Testis (tissue), 3 donors: ENCODE results near the gene DNASE1L1. TPM values are rescaled to one million over a fixed set of nuclear protein-coding genes. Genes with fewer than 3 reads are reported as not detected.

ENCODE experiments used
- DNase-seq: peaks from one replicate; pipeline ENCODE4 v3.0.0-alpha.2; 2019
- H3K27ac ChIP-seq, 2 donors: fragments of 200-600 bp; sonication (generic); one replicate each; pipeline ENCODE4 v1.5.1; 2019
- H3K27me3 ChIP-seq: fragments of 200-600 bp; sonication (generic); one replicate; pipeline ENCODE4 v1.5.1; 2019
- H3K36me3 ChIP-seq: fragments of 200-600 bp; sonication (generic); one replicate; pipeline ENCODE4 v1.5.1; 2017; ENCODE audit warnings: low read depth; ENCODE audit errors: missing control alignments
- H3K4me1 ChIP-seq: fragments of 200-600 bp; sonication (generic); one replicate; pipeline ENCODE4 v1.5.1; 2019
- H3K4me3 ChIP-seq, 2 donors: fragments of 200-600 bp; sonication (generic); one replicate each; pipeline ENCODE4 v1.5.1; 2017 to 2019
- H3K9me3 ChIP-seq: fragments of 200-600 bp; sonication (generic); one replicate; pipeline ENCODE4 v1.5.1; 2017
- POLR2A ChIP-seq: fragments of 450-650 bp; IDR thresholded peaks from one replicate; pipeline ENCODE4 v1.6.1; 2017; ENCODE audit warnings: antibody characterized with exemption, mild to moderate bottlenecking, moderate library complexity
- WGBS, 2 donors: methylation state at CpG; one replicate each; pipeline ENCODE4 v1.1.5; 2018; 5-methylcytosine and 5-hydroxymethylcytosine counted together
- intact Hi-C: fragments of 100-400 bp; cut with DNase I; formaldehyde crosslinking; loops from one replicate; pipeline ENCODE4 v1.15.1; 2023; ENCODE audit warnings: low total_unique reads
- microRNA-seq, 2 donors: library from miRNA; unstranded; fragments of <30 nt; microRNA quantifications; one replicate each; pipeline ENCODE4, GENCODE V29; 2016; ENCODE audit warnings: borderline number of aligned reads in 2 of 2, borderline replicate concordance in 1 of 2
- polyA plus RNA-seq: library from polyadenylated mRNA; stranded (reverse); fragments of 350-450 nt; fragmentation: Illumina TruSeq; extraction: RNeasy Lipid Tissue Mini Kit (QIAGEN cat#74804); gene quantifications from one replicate; pipeline ENCODE4 v1.2.3, GENCODE V29; 2014; ENCODE audit warnings: low read depth, low replicate concordance; ENCODE audit not compliant: insufficient read depth
- small RNA-seq, 2 donors: library from RNA; depleted of rRNA; stranded (forward); fragments of <200 nt; gene quantifications; one replicate each; pipeline ENCODE3, GENCODE V24; 2016
- total RNA-seq, 2 donors: library from RNA; depleted of rRNA; stranded (reverse); fragments of >200 nt; gene quantifications; one replicate each; pipeline ENCODE4 v1.2.3, GENCODE V29; 2016
- TF ChIP-seq, protein P1 (sequence below), 3 experiments: fragments of 450-650 bp in 2 of 3; fragments of 200-600 bp in 1 of 3; sonication (generic) in 1 of 3; IDR thresholded peaks; one replicate each; pipeline ENCODE4 v1.5.1; 2016 to 2019; ENCODE audit warnings: antibody characterized with exemption in 3 of 3, mild to moderate bottlenecking in 2 of 3, moderate library complexity in 1 of 3

Gene DNASE1L1
- total and polyA plus RNA-seq, 3 donors from 2014 or later = 18.5 to 42.2 (median 36.5) TPM

DNA sequence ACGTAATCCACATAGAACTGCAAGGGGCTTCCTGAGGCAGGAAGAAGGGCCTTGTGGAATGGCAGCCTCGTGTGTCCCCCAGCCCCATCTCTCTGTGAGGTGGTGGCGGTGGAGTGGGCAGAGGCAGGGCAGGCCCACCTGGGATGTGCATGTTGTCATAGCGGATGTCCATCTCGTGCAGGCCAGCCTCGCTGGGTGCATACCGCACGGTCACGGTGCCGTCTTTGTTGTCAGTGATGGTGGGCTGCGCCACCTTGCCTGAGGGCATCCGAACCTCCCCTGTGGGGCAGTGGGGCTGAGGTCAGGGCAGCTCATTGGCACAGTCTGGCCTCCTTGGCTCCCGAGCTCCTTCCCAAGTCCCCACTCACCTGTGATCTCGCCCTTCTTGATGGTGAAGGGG lies 55.0 kb downstream of the DNASE1L1 start:
- Histone ChIP-seq H3K27me3 (no peaks in the 10 kb centered on the region), H3K27ac (no peak overlapping the region), H3K4me3 (no peak overlapping the region), H3K36me3 (no peaks in the 10 kb centered on the region), H3K9me3 (no peaks in the 10 kb centered on the region), H3K4me1 (no peaks in the 10 kb centered on the region)
- TF ChIP-seq, protein P1, sequence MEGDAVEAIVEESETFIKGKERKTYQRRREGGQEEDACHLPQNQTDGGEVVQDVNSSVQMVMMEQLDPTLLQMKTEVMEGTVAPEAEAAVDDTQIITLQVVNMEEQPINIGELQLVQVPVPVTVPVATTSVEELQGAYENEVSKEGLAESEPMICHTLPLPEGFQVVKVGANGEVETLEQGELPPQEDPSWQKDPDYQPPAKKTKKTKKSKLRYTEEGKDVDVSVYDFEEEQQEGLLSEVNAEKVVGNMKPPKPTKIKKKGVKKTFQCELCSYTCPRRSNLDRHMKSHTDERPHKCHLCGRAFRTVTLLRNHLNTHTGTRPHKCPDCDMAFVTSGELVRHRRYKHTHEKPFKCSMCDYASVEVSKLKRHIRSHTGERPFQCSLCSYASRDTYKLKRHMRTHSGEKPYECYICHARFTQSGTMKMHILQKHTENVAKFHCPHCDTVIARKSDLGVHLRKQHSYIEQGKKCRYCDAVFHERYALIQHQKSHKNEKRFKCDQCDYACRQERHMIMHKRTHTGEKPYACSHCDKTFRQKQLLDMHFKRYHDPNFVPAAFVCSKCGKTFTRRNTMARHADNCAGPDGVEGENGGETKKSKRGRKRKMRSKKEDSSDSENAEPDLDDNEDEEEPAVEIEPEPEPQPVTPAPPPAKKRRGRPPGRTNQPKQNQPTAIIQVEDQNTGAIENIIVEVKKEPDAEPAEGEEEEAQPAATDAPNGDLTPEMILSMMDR (IDR thresholded peaks at IDR 0.05) = no peak
- TF ChIP-seq POLR2A = no peak
- intact Hi-C loops = no loop called here
- no peak for DNase-seq
- 93% methylated on average over 12 of the region's 14 CpGs; no CpG with 5 or more reads in 1 of the 2 donors for WGBS, 2 donors

DNA sequence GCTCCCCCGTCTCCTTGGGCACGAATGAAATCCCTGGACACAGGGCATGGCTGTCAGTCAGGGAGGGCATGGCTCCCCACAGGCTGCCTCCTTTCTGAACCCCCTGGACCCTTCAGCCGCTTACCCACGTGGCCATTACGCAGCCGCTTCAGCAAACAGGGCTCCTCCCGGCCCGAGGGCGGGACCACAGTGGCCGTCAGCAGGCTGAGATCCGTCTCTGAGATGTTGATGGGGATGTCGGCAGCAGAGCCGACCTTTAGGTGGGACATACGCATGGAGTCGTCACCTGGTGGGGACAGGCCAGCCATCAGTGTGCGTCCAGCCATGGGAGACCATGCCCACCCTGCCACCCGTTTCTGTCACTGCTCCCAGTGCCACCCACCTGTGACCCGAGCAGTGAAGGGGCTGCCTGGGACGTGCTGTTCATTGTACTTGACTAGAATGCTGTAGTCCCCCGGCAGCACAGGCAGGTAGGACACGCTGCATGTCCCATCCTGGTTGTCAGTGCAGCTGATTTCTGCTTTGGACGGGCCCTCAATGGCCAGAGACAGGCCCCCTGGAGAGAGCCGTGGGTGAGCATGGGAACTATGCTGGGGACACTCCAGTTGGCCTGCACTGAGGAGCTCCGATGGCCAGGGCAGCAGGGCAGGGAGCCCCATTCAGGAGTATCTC lies 55.7 kb downstream of the DNASE1L1 start:
- Histone ChIP-seq H3K4me1 (no peaks in the 10 kb centered on the region), H3K36me3 (no peaks in the 10 kb centered on the region), H3K27ac (no peak overlapping the region), H3K9me3 (no peaks in the 10 kb centered on the region), H3K4me3 (no peak overlapping the region), H3K27me3 (no peaks in the 10 kb centered on the region)
- no peak for DNase-seq
- WGBS, 2 donors = 85% methylated on average over 19 of the region's 24 CpGs; no CpG with 5 or more reads in 1 of the 2 donors
- intact Hi-C loops = no loop called here
- TF ChIP-seq, protein P1 (IDR thresholded peaks at IDR 0.05) = no peak
- no peak for TF ChIP-seq POLR2A

DNA sequence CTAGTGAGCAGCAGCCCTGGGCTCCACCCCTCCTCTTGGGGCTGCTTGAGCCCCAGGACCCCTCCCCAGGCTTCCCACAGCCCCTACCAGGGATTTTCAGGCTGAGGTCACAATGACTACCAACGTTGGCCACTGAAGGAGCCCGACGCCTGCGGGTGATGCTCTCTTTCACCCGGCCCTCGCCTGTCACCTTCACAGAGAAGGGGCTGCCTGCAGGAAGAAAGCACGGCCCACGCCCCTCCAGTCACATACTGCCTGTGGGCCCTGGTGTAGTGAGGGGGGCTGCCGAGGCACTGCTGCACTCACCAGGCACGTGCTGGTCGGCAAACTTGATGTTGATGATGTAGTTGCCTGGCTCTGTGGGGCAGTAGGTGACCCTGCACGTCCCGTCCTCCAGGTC lies 56.6 kb downstream of the DNASE1L1 start:
- no peak for DNase-seq
- H3K27ac ChIP-seq = no peak overlapping the region
- no peaks in the 10 kb centered on the region for H3K9me3 ChIP-seq
- H3K36me3 ChIP-seq = no peaks in the 10 kb centered on the region
- TF ChIP-seq POLR2A = no peak
- TF ChIP-seq, protein P1 (IDR thresholded peaks at IDR 0.05) = no peak
- no peaks in the 10 kb centered on the region for H3K27me3 ChIP-seq
- WGBS, 2 donors = 91% methylated on average over 9 of the region's 13 CpGs; no CpG with 5 or more reads in 1 of the 2 donors
- H3K4me1 ChIP-seq = no peaks in the 10 kb centered on the region
- intact Hi-C loops = no loop called here
- no peak overlapping the region for H3K4me3 ChIP-seq

DNA sequence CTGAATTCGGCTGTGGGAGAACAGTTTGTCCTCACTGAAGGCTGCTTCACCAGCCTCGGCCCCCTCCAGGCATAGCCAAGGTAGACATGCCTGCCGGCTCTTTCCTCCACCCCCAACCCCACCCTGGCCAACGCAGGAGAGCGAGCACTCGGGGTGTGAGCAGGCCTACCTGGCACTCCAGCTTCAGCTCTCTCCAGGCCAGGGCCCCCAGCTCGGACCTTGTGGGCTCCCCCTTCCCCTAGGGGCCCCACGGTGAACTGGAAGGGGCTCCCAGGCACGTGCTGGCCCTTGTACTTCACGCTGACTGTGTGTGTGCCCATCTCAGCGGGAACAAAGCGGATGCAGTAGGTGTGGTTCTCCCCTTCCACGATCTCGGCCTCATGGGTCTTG lies 57.0 kb downstream of the DNASE1L1 start:
- WGBS, 2 donors = 73% methylated on average over 9 of the region's 14 CpGs; no CpG with 5 or more reads in 1 of the 2 donors

More for the DNA sequence above, 57.0 kb downstream of the DNASE1L1 start:
- no peaks in the 10 kb centered on the region for H3K27me3 ChIP-seq
- H3K36me3 ChIP-seq = no peaks in the 10 kb centered on the region
- intact Hi-C loops = no loop called here
- H3K4me3 ChIP-seq = no peak overlapping the region
- DNase-seq = no peak
- no peaks in the 10 kb centered on the region for H3K4me1 ChIP-seq
- no peaks in the 10 kb centered on the region for H3K9me3 ChIP-seq
- no peak for TF ChIP-seq POLR2A
- TF ChIP-seq, protein P1 (IDR thresholded peaks at IDR 0.05) = no peak
- no peak overlapping the region for H3K27ac ChIP-seq

Small RNA genes lying within 50 kb of the gene (microRNA-seq; reads per million reads assigned to microRNA genes)
- gene MIR6858 = 4.2 to 6.2 reads per million in 2 donors

Small RNA genes lying within 50 kb of the gene (small RNA-seq; reads per million reads assigned to genes)
- gene MIR6858 (0 to 0.19 reads per million in 2 donors), gene SNORA70 (0 reads per million in 2 donors)

Other genes with a start within 250 kb of the DNASE1L1 start
- not detected for gene OPN1MW, start 226.7 kb downstream of the DNASE1L1 start, total RNA-seq
- gene OPN1MW, start 226.7 kb downstream of the DNASE1L1 start, polyA plus RNA-seq = not detected
- not detected for gene OPN1MW2, start 189.5 kb downstream of the DNASE1L1 start, total RNA-seq
- gene OPN1MW2, start 189.5 kb downstream of the DNASE1L1 start, polyA plus RNA-seq = not detected
- gene OPN1MW3, start 151.7 kb downstream of the DNASE1L1 start, total RNA-seq = not detected
- gene OPN1MW3, start 151.7 kb downstream of the DNASE1L1 start, polyA plus RNA-seq = not detected
- 1 to 10 TPM; 4.2 to 6.4 TPM for gene TEX28, start 114.1 kb downstream of the DNASE1L1 start, total RNA-seq
- gene TEX28, start 114.1 kb downstream of the DNASE1L1 start, polyA plus RNA-seq = 9.0 TPM
- 100 to 1,000 TPM; 224 to 268 TPM for gene TKTL1, start 113.5 kb downstream of the DNASE1L1 start, total RNA-seq
- 233 TPM for gene TKTL1, start 113.5 kb downstream of the DNASE1L1 start, polyA plus RNA-seq
- 100 to 1,000 TPM; 400 to 532 TPM for gene FLNA, start 34.6 kb downstream of the DNASE1L1 start, total RNA-seq
- gene FLNA, start 34.6 kb downstream of the DNASE1L1 start, polyA plus RNA-seq = 474 TPM
- 10 to 100 TPM; 65.6 to 69.6 TPM for gene EMD, start 30.0 kb downstream of the DNASE1L1 start, total RNA-seq
- 74.2 TPM for gene EMD, start 30.0 kb downstream of the DNASE1L1 start, polyA plus RNA-seq
- gene RPL10, start 10.9 kb downstream of the DNASE1L1 start, total RNA-seq = 1,000 to 10,000 TPM in 1 of 2 donors, 100 to 1,000 TPM in 1; 925 to 1,913 TPM
- gene RPL10, start 10.9 kb downstream of the DNASE1L1 start, polyA plus RNA-seq = 1,423 TPM
- gene TAFAZZIN, start 2.3 kb upstream of the DNASE1L1 start, total RNA-seq = 10 to 100 TPM; 32.1 to 48.7 TPM
- 11.8 TPM for gene TAFAZZIN, start 2.3 kb upstream of the DNASE1L1 start, polyA plus RNA-seq
- 100 to 1,000 TPM in 1 of 2 donors, 10 to 100 TPM in 1; 95.1 to 158 TPM for gene ATP6AP1, start 19.4 kb upstream of the DNASE1L1 start, total RNA-seq
- gene ATP6AP1, start 19.4 kb upstream of the DNASE1L1 start, polyA plus RNA-seq = 119 TPM
- 100 to 1,000 TPM; 158 to 162 TPM for gene GDI1, start 27.9 kb upstream of the DNASE1L1 start, total RNA-seq
- gene GDI1, start 27.9 kb upstream of the DNASE1L1 start, polyA plus RNA-seq = 118 TPM
- gene FAM50A, start 34.9 kb upstream of the DNASE1L1 start, total RNA-seq = 10 to 100 TPM; 38.4 to 38.5 TPM
- 29.6 TPM for gene FAM50A, start 34.9 kb upstream of the DNASE1L1 start, polyA plus RNA-seq
- 10 to 100 TPM; 37.3 to 63.5 TPM for gene PLXNA3, start 49.0 kb upstream of the DNASE1L1 start, total RNA-seq
- 24.7 TPM for gene PLXNA3, start 49.0 kb upstream of the DNASE1L1 start, polyA plus RNA-seq
- gene LAGE3, start 70.0 kb upstream of the DNASE1L1 start, total RNA-seq = 10 to 100 TPM; 29.1 to 30.9 TPM
- gene LAGE3, start 70.0 kb upstream of the DNASE1L1 start, polyA plus RNA-seq = 12.4 TPM
- gene UBL4A, start 77.4 kb upstream of the DNASE1L1 start, total RNA-seq = 10 to 100 TPM; 16.8 to 18.9 TPM
- 13.3 TPM for gene UBL4A, start 77.4 kb upstream of the DNASE1L1 start, polyA plus RNA-seq
- gene SLC10A3, start 81.4 kb upstream of the DNASE1L1 start, total RNA-seq = 10 to 100 TPM; 25.0 to 26.5 TPM
- gene SLC10A3, start 81.4 kb upstream of the DNASE1L1 start, polyA plus RNA-seq = 22.4 TPM
- gene FAM3A, start 107.0 kb upstream of the DNASE1L1 start, total RNA-seq = 10 to 100 TPM; 24.7 to 41.1 TPM
- 24.0 TPM for gene FAM3A, start 107.0 kb upstream of the DNASE1L1 start, polyA plus RNA-seq
- gene G6PD, start 137.6 kb upstream of the DNASE1L1 start, total RNA-seq = 100 to 1,000 TPM; 263 to 419 TPM
- 206 TPM for gene G6PD, start 137.6 kb upstream of the DNASE1L1 start, polyA plus RNA-seq
- gene IKBKG, start 138.4 kb upstream of the DNASE1L1 start, total RNA-seq = 10 to 100 TPM; 28.1 to 38.7 TPM
- 27.9 TPM for gene IKBKG, start 138.4 kb upstream of the DNASE1L1 start, polyA plus RNA-seq
- 10 to 100 TPM; 14.7 to 18.1 TPM for gene CTAG1A, start 175.9 kb upstream of the DNASE1L1 start, total RNA-seq
- 7.1 TPM for gene CTAG1A, start 175.9 kb upstream of the DNASE1L1 start, polyA plus RNA-seq
- 10 to 100 TPM; 18.0 to 20.3 TPM for gene CTAG1B, start 210.0 kb upstream of the DNASE1L1 start, total RNA-seq
- gene CTAG1B, start 210.0 kb upstream of the DNASE1L1 start, polyA plus RNA-seq = 7.1 TPM
- 10 to 100 TPM; 17.3 to 27.6 TPM for gene CTAG2, start 244.3 kb upstream of the DNASE1L1 start, total RNA-seq
- 8.4 TPM for gene CTAG2, start 244.3 kb upstream of the DNASE1L1 start, polyA plus RNA-seq